HEK293 (cell line): ENCODE measurements around the gene NTNG1.

Experiments used
- CTCF ChIA-PET: fragments of 350-600 bp; formaldehyde crosslinking; extraction: SDS; loops from one replicate; lab custom pipeline; 2021; ENCODE audit warnings: antibody characterized with exemption; lab: Yijun Ruan, JAX
- POLR2A ChIA-PET: fragments of 300-600 bp; formaldehyde crosslinking; extraction: SDS; loops from one replicate; lab custom pipeline; 2020; ENCODE audit warnings: antibody characterized with exemption, inconsistent platforms; lab: Yijun Ruan, JAX
- H3K27ac ChIP-seq: fragments of 200-500 bp; sonication (Bioruptor generic); 2 replicates; pipeline ENCODE4 v1.5.1; 2014; ENCODE audit warnings: low read depth, low read length, control low read depth, inconsistent platforms; ENCODE audit errors: extremely low read depth
- H3K36me3 ChIP-seq, 2 experiments: fragments of 200-500 bp in 1 of 2; sonication (Bioruptor generic) in 1 of 2; 1 replicate in 1 of 2; 2 replicates in 1 of 2; pipeline ENCODE4 v1.5.1; 2014 to 2017; ENCODE audit warnings: inconsistent platforms in 2 of 2, low read length in 2 of 2; ENCODE audit not compliant: control insufficient read depth in 2 of 2, insufficient read depth in 1 of 2
- H3K4me1 ChIP-seq: fragments of 200-500 bp; sonication (Bioruptor generic); 2 replicates; pipeline ENCODE4 v1.5.1; 2014; ENCODE audit warnings: mild to moderate bottlenecking, low read length, inconsistent platforms; ENCODE audit not compliant: control insufficient read depth, insufficient read depth
- H3K4me3 ChIP-seq: 2 replicates; pipeline ENCODE4 v1.5.1; 2011; ENCODE audit warnings: low read depth, mild to moderate bottlenecking, control low read depth, low read length, moderate library complexity
- H3K9me3 ChIP-seq: fragments of 200-500 bp; sonication (Bioruptor generic); 2 replicates; pipeline ENCODE4 v1.5.1; 2014; ENCODE audit warnings: low read depth, low read length, inconsistent platforms; ENCODE audit not compliant: control insufficient read depth, insufficient read depth
- KLF7 ChIP-seq: fragments of 450-650 bp; formaldehyde crosslinking; IDR thresholded peaks from 2 replicates; pipeline ENCODE4 v1.5.1; 2016; ENCODE audit warnings: missing biosample characterization, missing genetic modification characterization, borderline replicate concordance
- KLF9 ChIP-seq: fragments of 450-650 bp; formaldehyde crosslinking; IDR thresholded peaks from 2 replicates; pipeline ENCODE4 v1.5.1; 2016; ENCODE audit warnings: missing biosample characterization, missing genetic modification characterization, low read depth
- ZBTB7A ChIP-seq: fragments of 450-650 bp; formaldehyde crosslinking; IDR thresholded peaks from 2 replicates; pipeline ENCODE4 v1.5.1; 2016; ENCODE audit warnings: low read depth, missing biosample characterization, missing genetic modification characterization
- ZFP3 ChIP-seq: fragments of 450-650 bp; formaldehyde crosslinking; IDR thresholded peaks from 2 replicates; pipeline ENCODE4 v1.5.1; 2016; ENCODE audit warnings: low read depth, missing biosample characterization, missing genetic modification characterization
- ZNF157 ChIP-seq: fragments of 450-650 bp; formaldehyde crosslinking; IDR thresholded peaks from 2 replicates; pipeline ENCODE4 v1.5.1; 2016; ENCODE audit warnings: missing biosample characterization, missing genetic modification characterization
- ZNF16 ChIP-seq: fragments of 450-650 bp; formaldehyde crosslinking; IDR thresholded peaks from 2 replicates; pipeline ENCODE4 v1.5.1; 2016; ENCODE audit warnings: low read depth, missing biosample characterization, missing genetic modification characterization
- ZNF19 ChIP-seq: fragments of 450-650 bp; formaldehyde crosslinking; IDR thresholded peaks from 2 replicates; pipeline ENCODE4; 2016; ENCODE audit warnings: missing biosample characterization, missing genetic modification characterization, low read depth
- ZNF48 ChIP-seq: fragments of 450-650 bp; formaldehyde crosslinking; IDR thresholded peaks from 2 replicates; pipeline ENCODE4 v1.5.1; 2016; ENCODE audit warnings: missing biosample characterization, missing genetic modification characterization
- ZNF510 ChIP-seq: fragments of 450-650 bp; formaldehyde crosslinking; IDR thresholded peaks from 2 replicates; pipeline ENCODE4 v1.5.1; 2018; ENCODE audit warnings: mild to moderate bottlenecking, missing genetic modification characterization, missing biosample characterization; ENCODE audit not compliant: insufficient replicate concordance
- ZNF549 ChIP-seq: fragments of 450-650 bp; IDR thresholded peaks from 2 replicates; pipeline ENCODE4 v1.5.1; 2018; ENCODE audit warnings: missing biosample characterization, missing genetic modification characterization, mild to moderate bottlenecking, inconsistent platforms, moderate library complexity
- ZNF571 ChIP-seq: fragments of 450-650 bp; formaldehyde crosslinking; IDR thresholded peaks from 2 replicates; pipeline ENCODE4 v1.5.0; 2017; ENCODE audit warnings: missing biosample characterization, missing genetic modification characterization
- ZNF596 ChIP-seq: fragments of 450-650 bp; IDR thresholded peaks from 2 replicates; pipeline ENCODE4 v1.5.0; 2018; ENCODE audit warnings: missing biosample characterization, mild to moderate bottlenecking, missing genetic modification characterization, moderate library complexity
- ZNF629 ChIP-seq: fragments of 450-650 bp; formaldehyde crosslinking; IDR thresholded peaks from 2 replicates; pipeline ENCODE4 v1.5.1; 2017; ENCODE audit warnings: missing biosample characterization, missing genetic modification characterization
- ZNF654 ChIP-seq: fragments of 450-650 bp; formaldehyde crosslinking; IDR thresholded peaks from 2 replicates; pipeline ENCODE4 v1.5.1; 2016; ENCODE audit warnings: low read depth, missing biosample characterization, missing genetic modification characterization
- ZNF707 ChIP-seq: fragments of 450-650 bp; formaldehyde crosslinking; IDR thresholded peaks from 2 replicates; pipeline ENCODE4 v1.5.1; 2016; ENCODE audit warnings: missing biosample characterization, missing genetic modification characterization
- ZNF785 ChIP-seq: fragments of 450-650 bp; formaldehyde crosslinking; IDR thresholded peaks from 2 replicates; pipeline ENCODE4 v1.5.1; 2016; ENCODE audit warnings: missing biosample characterization, missing genetic modification characterization
- ZNF843 ChIP-seq: fragments of 450-650 bp; formaldehyde crosslinking; IDR thresholded peaks from 2 replicates; pipeline ENCODE4 v1.5.1; 2016; ENCODE audit warnings: missing biosample characterization, missing genetic modification characterization
- ZXDB ChIP-seq: fragments of 450-650 bp; formaldehyde crosslinking; IDR thresholded peaks from 2 replicates; pipeline ENCODE4 v1.5.1; 2016; ENCODE audit warnings: missing biosample characterization, missing genetic modification characterization
- TF ChIP-seq, protein P1 (sequence below): fragments of 450-650 bp; formaldehyde crosslinking; IDR thresholded peaks from 2 replicates; pipeline ENCODE4 v1.5.1; 2016; ENCODE audit warnings: missing biosample characterization, missing genetic modification characterization
- TF ChIP-seq, protein P2 (sequence below): fragments of 450-650 bp; formaldehyde crosslinking; IDR thresholded peaks from 2 replicates; pipeline ENCODE4 v1.5.1; 2016; ENCODE audit warnings: missing biosample characterization, missing genetic modification characterization

NTNG1 gene

DNA sequence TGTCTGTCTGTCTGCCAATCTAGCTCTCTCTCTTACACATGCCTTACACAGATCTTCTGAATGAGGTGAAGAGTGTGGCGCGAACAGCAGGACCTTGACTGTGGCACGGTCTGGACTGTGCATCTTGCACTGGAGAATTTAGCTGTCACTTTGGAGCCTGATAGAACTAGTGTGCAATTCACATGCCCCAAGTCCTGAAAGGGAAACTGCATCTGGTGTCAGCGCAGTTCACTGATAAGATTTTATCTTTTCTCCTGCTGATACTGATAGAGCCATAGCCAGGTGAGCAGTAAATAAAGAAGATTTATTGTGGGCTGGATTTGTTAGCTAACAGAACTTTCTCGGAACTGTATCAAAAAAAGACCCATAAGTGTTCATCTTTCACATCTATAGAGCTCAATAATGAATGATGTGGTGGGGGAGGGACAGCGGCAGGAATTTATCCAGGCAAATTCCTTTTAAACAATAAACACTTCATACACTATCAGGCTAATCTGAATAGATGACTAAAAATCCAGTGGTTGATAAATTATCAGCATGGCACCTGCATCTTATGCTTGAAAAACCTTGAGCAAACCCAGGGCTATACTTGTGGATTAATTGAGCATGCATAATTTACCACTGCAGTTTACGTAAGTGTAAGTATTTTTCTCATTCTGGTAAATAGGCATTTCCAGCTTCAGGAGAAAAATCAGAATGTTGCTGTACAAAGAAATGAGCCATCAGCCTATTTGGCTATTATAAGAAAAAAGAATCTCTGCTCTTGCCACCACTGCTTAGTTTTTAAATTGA is 104.1 kb downstream of the NTNG1 start:
- CTCF ChIA-PET, result interaction anchor here (0.5 kb wide), 1 partner anchor 1827 kb away, joined by 3 read pairs; no protein-coding TSS in a partner anchor
- POLR2A ChIA-PET, result no interaction called here
- H3K4me3 ChIP-seq, result no peak overlapping the region

DNA sequence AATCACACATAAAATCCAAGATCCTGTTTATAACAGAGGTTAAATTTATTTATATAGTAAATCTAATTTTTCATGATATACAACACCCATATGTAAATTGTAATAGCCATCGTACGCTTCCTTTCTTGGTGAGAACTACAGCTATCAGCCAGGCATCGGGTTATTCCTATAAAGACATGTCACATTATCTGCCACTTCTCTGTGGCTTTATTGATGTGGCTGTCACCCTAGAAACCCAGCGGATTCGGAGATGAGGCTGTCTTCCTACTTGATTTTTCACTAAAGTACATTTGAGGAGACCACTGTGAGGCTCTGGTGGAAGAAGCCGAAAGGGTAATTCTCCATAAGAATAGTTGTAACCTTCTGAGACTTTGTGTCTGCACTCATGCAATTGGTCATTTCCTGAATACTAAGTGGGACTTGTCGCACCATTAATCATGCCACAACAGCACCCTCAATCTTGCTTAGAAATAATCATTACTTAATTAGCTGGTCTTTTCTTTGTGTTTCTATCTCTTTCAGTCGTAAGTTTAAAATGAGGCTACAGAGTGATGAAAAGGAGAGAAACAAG is 106.0 kb downstream of the NTNG1 start:
- ChIA-PET CTCF (interaction anchor here (0.7 kb wide), 1 partner anchor 1493 kb away, joined by 7 read pairs; no protein-coding TSS in a partner anchor), POLR2A (no interaction called here)
- Histone ChIP-seq H3K4me1 (peaks cover 2% of the 10 kb centered on the region; the same call in 1 of the 2 replicates), H3K4me3 (no peak overlapping the region), H3K27ac (no peak overlapping the region), H3K36me3 (no peaks in the 10 kb centered on the region), H3K9me3 (no peaks in the 10 kb centered on the region)
- TF ChIP-seq ZNF843 (no peak), ZNF571 (tag by site-specific recombination) (no peak), KLF9 (tag by site-specific recombination) (no peak), KLF7 (tag by site-specific recombination) (no peak), ZNF707 (tag by site-specific recombination) (no peak), ZBTB7A (tag by site-specific recombination) (no peak), ZXDB (no peak), ZNF157 (tag by site-specific recombination) (no peak), ZNF596 (tag by site-specific recombination) (no peak), ZFP3 (tag by site-specific recombination) (no peak), ZNF19 (no peak), ZNF16 (tag by site-specific recombination) (no peak)
- TF ChIP-seq, protein P1, sequence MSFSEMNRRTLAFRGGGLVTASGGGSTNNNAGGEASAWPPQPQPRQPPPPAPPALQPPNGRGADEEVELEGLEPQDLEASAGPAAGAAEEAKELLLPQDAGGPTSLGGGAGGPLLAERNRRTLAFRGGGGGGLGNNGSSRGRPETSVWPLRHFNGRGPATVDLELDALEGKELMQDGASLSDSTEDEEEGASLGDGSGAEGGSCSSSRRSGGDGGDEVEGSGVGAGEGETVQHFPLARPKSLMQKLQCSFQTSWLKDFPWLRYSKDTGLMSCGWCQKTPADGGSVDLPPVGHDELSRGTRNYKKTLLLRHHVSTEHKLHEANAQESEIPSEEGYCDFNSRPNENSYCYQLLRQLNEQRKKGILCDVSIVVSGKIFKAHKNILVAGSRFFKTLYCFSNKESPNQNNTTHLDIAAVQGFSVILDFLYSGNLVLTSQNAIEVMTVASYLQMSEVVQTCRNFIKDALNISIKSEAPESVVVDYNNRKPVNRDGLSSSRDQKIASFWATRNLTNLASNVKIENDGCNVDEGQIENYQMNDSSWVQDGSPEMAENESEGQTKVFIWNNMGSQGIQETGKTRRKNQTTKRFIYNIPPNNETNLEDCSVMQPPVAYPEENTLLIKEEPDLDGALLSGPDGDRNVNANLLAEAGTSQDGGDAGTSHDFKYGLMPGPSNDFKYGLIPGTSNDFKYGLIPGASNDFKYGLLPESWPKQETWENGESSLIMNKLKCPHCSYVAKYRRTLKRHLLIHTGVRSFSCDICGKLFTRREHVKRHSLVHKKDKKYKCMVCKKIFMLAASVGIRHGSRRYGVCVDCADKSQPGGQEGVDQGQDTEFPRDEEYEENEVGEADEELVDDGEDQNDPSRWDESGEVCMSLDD (tag by site-specific recombination), result no peak

More for the DNA sequence above, 104.1 kb downstream of the NTNG1 start:
- Histone ChIP-seq H3K4me1 (peaks cover 2% of the 10 kb centered on the region; the same call in 1 of the 2 replicates), H3K9me3 (no peaks in the 10 kb centered on the region), H3K36me3 (no peaks in the 10 kb centered on the region), H3K27ac (no peak overlapping the region)
- TF ChIP-seq ZNF549 (tag by site-specific recombination) (no peak), ZNF629 (tag by site-specific recombination) (no peak), ZNF510 (tag by site-specific recombination) (no peak), ZNF654 (tag by site-specific recombination) (no peak), ZNF48 (tag by site-specific recombination) (no peak), ZNF785 (tag by site-specific recombination) (no peak)
- TF ChIP-seq, protein P2, sequence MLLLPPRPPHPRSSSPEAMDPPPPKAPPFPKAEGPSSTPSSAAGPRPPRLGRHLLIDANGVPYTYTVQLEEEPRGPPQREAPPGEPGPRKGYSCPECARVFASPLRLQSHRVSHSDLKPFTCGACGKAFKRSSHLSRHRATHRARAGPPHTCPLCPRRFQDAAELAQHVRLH, result no peak
